NCI-H128 (cell line): ENCODE data around the gene PXYLP1.

Experiments used
- DNase-seq: peaks from one replicate; lab custom pipeline; 2025; ENCODE audit not compliant: unreplicated experiment; lab: John Stamatoyannopoulos, UW

Gene PXYLP1

DNA sequence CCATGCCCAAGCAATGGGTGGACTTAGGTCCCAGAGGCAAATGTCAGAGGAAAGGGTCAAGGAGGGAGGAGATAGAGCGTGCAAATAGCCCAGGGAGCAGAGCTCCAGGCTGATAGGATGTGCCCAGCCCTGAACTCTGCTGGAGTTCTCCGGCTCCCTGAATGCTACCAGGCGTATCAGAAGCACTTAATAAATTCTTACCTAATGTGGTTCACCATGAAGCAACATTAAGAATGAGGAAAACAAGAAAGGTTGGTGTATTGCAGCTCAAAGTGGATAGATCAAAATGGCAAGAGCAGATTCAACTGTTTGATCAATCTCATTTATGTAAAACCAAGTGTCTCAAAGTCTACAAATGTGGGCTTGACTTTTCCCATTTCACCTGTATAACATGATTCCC is 38.3 kb downstream of the PXYLP1 start:
- no peak for DNase-seq

DNA sequence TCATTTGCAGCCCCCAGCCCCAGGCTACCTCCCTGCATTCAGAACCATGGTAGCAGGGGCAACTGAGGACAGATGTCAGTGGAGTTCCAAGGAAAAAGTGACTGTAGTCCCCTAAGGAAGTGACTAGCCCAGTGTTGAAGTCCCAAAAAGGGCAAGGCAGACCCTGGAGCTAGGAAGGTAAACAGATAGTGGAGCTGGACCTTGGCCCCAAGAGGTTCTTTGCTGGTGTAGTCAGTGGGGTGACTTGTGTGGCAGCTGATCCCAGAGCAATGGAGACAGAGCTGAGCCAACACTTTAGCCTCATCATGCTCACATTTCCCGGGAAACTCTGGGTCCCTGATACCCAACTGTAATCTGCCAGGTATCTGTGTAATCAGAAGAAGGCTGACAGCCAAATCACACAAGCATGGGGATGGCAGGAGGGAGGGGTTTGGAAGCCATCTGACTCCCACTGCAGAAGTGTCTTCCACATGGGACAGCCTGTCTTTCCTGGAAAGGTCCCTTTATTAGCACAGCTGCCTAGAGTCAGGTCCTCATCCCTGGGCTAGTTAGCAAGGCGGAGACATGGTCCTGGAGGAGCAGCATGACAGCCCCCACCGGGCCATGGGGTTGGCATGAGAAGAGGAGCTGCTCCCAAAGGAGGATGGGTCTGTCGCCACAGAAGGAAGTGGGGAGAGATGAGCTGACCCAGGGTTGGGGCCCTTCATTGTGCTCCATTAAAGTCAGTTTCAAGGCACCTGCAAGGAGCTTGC is 39.8 kb downstream of the PXYLP1 start:
- DNase-seq = no peak

DNA sequence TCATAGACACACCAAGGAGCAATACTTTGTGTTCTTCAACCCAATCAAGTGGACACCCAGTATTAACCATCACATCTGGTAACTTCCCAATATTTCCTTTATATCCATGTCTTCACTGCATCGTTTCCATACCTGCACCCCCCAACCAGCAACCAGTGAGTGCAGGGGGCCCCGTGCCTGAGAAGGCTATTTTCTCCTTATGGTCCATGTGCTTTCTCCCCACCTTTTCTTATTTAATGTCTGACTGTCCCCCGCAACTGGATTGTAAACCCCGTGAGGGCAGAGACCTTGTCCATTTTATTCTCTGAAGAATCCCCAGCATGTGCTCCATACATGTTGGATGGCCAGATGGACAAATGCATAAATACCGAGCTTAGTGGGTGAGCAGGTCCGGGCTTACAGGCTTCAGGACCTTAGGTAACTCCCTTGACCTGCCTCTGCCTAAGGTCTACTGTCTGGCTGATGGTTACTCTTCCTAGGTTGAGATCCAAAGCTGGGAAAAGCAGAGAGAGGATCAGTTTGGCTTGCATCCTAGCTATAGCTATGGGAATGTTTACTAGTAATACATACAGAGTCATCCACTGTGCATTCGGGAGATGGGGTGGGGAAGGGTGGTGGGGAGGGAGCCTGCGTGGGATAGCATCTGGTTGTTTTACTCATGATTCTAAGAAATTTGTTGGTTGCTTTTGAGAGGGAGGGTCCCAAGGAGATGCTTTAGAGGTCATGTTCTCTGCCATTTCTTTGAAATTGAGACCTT is 41.5 kb downstream of the PXYLP1 start:
- no peak for DNase-seq

DNA sequence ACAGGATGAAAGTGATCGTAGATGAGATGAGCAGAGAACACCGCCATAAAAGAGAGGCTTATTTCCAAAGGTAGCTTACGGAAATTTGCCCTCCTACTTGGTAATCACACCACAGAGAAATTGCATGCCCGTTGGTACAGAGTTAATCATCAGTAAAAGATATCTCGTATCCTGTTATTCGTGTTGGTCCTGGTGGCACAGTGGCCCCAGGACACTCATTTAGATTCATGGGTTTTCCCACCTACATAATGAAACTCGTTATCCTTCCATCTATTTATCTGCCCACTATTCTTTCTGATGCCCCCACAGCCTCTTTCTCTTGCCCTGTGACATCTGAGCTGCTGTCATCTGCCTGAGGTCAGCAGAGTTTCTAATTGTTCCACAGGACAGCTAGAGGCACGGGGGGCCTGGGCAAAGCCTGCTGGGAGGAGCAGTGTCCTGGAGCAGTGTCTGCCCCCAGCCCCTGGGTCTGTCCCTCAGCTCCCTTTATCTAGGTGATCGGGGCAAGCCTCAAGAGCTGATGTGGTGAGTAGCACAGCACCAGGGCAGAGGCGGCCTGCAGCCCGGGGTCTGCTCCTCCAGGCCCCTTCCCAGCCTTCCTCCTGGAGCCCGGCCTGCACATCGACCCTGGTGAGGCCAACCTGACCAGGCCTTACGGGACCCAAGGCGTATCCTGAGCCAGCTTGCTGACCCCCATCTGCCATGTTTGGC is 42.2 kb downstream of the PXYLP1 start:
- no peak for DNase-seq

DNA sequence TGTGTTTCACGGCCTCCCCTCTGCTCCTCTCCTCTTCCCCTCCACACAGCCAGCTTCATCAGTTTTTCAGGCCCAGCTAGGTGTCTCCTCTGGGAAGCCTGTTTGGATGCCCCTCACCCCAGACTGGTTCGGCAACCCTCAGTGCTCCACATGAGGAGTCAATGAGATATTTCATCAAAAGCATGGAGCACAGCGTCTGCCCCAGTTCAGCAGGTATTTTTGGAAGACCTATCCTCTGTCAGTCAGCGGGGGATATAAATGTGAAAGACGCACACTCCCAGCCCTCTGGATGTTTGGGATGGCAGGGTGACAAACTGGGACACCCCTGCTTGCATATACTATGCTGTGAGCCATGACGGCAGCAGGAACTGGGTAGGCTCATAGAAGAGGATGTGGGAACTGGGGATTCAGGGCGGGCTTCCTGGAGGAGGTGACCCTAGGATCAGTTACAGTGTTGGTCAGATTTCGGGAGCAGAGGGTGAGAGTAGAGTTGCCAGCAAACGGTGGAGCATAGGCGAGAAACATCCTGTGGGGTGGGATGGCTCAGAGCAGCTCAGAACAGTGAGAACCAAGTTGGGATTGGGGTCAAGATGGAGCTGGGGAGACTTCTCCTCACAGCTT is 42.9 kb downstream of the PXYLP1 start:
- no peak for DNase-seq

DNA sequence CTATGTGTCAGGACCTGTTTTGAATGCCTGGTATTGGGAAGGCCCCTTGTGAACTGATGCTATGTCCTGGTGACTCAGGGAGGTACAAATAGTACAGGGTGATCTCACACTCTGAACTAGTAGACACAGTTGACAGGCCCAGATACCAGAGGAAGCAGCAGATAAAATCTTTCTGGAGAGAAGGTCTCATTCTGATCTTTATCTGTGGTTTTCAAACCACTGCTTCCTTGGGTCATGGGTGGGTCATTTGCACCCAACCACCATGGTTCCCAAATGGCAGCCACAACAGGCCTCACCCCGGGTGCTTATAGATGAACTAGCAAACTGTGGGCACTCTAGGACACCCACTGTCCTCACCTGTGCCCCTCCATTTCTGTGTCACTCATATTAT is 43.4 kb downstream of the PXYLP1 start:
- DNase-seq = no peak

DNA sequence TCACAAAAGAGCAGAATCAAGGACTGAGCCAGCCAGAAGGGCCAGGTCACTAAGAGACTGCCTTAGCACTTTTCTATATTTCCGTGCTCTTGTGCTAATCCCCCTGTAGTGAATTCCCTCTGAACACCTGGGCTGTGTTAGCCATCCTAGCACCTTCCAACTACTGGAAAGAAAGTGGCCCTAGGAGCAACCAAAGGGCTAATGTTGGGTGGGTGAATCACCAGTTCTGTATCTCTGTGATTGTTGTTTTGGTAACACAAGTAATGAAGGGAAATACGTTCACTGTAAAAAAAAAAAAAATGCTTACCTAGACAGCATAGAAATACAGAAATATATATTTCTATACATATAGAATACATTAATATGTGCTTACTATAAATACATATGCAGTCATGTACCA is 43.9 kb downstream of the PXYLP1 start:
- DNase-seq = no peak

DNA sequence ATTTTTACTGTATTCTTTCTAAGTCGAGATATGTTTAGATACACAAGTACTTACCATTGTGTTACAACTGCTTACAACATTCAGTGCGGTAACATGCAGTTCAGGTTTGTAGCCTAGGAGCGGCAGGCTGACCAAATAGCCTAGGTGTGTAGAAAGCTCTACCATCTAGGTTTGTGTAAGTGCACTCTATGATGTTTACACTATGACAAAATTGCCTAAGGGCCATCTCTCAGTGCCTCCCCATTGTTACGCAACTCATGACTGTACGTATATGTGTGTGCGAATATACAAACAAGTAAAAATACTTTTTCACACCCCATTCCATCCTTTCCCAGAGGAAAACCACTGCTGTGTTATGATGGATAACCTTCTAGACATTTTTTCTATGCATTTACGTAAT is 44.3 kb downstream of the PXYLP1 start:
- DNase-seq = no peak

DNA sequence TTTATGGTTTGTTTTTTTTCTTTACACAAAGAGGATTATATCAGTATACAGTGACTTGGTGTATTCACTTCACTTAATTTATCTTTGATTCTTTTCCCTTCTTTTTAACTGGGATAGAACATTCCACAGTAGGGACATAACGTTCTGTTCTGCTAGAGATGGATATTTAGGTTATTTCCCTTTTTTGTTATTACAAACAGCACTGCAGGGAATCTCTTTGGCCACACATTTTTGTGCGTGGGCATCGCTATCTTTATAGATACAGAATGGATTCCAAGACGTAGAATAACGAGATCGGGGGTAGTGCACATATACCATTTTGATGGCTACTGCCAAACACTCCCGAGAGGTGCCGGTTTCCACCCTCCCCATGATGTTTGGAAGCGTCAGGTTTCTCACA is 44.8 kb downstream of the PXYLP1 start:
- no peak for DNase-seq

DNA sequence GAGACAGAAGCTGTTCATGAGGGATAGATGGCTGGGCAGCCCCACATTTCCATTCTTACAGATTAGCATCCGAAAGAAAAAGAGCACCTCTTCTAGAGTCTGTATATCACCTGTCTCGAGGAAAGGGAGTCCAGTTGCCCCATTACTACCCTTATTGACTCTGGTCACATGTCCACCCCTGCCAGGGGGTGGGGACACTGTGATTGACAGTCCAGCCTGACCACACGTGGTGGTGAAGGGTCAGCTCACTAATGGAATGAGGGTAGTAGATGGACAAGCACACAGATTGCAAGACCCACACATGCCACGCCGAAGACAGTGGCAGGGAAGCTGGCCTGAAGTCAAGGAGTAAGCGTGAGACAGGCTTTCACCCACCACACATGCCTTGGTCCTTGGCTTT is 45.8 kb downstream of the PXYLP1 start:
- DNase-seq = no peak

DNA sequence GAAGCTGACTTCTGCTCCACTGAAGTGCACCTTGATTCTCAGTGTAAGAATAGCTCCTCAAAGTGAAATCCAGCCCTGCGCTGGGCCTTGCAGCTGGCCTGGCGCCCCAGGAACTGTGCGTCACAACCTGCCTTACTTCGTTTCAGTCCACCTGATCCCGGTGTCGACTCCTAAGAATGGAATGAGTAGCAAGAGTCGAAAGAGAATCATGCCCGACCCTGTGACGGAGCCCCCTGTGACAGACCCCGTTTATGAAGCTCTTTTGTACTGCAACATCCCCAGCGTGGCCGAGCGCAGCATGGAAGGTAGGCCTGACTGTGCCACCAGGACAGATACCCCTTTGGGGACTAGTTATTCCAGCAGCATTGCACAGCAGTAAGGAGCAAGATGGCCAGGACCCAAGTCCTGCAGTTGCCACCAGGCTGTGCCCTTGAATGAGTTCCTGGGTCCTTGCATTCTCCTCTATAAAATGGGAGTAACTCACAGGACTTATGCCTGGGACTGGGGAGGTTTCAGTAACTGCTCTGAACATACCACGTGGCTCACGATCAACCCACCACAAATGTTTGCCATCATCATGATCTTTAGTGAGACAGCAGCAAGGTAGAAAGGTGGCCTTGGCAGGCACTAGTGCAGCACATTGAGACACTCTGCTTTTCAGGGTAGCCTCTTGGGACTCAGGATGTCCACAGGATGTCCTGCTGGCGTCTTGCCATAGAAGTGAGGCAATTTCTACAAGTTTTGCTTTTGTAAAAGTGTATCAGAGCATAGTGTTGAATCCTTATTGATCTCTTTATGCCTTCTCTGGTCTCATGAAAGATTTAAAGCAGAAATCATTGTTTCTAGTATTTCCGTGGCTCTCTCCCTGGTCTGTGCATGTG is 46.8 kb downstream of the PXYLP1 start:
- no peak for DNase-seq

DNA sequence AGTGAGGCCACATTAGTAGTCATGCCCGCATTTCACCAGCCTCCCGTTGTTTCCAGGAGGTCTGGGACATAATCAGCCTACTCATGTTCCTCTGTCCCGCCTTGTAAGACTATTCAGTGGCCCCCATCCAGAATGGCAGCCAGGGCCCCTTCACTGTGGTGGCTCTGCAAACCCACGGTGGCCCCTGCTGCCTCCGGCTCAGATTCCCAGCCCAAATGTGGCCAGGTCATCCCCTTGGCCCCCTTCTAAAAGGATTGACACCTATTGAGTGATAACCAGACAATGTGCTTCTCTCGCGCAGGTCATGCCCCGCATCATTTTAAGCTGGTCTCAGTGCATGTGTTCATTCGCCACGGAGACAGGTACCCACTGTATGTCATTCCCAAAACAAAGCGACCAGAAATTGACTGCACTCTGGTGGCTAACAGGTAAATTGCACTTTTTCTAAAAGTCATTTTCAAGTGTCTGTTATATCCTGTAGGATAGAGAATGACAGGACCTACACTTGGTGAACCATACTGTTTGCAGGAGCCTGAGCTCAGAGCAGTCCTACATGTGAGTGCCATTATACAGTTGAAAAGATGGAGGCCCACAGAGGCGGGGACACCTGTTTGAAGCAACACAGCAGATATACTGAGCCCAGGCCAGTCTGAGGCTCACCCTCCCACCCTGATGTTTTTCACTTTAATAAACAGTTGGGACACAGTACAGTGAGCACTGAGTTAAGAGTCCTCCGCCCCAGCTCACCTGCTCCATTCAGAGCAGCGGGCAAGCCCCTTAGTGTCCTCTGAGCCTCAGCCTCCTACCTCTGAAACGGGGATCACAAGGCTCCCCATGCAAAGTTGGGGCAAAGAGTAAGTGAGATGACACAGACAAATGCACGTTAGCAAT is 47.7 kb downstream of the PXYLP1 start:
- DNase-seq = no peak

DNA sequence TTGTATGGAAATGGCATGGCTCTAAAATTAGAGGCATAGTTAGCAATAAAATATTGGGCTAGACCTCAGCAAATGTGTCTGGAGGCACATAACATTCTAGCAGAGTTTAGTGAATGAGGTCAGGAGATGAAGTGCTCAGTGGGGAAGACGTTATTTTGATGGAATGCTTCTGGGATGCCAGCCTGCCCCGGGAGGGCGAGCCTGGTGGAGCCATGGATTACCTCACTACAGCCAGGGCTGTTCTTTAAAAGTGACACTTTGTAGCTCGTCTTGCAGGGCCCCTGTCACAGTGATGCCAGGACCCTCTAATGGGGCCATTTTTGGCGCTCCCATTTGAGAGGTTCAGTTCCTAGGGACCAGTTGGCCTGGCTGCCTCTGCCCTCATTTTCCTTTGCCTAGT is 48.5 kb downstream of the PXYLP1 start:
- DNase-seq = no peak

DNA sequence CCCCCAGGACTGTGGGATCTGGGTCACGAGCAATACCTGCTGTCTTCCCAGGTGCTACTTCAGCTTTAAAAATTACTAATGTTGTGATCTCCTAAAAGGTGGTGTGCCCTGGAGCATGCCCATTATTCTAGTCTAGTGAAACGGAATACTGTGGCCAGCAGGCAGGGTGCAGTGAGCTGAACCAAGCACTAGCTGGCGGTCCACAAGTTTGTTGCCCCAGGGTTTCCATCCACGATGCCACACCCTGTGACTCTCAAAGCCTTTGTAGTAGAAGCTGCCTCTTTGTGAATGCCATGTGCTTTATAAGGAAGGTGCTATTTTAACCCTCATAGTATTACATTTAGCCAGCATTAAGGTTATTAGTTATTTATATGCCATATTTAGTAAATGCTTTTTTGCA is 49.1 kb downstream of the PXYLP1 start:
- DNase-seq = no peak

DNA sequence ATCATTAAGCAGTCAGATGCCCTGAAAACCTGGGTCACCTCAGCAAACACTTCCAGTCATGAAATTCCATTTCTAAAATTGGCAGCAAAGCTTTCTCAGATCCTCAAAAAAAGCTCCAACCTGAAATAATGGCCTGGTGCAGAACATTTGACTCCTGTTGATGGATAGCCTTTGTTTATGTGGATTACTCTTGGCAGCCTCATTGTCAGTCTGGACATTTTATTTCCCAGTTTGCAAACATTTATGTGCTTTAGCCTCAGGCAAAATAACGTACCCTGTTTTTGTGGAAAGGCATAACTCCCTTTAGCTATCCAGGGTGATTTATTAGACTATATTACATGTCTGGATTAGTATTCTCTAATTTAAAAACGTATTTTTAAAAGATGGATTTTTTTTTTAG is 53.9 kb downstream of the PXYLP1 start:
- DNase-seq = no peak

DNA sequence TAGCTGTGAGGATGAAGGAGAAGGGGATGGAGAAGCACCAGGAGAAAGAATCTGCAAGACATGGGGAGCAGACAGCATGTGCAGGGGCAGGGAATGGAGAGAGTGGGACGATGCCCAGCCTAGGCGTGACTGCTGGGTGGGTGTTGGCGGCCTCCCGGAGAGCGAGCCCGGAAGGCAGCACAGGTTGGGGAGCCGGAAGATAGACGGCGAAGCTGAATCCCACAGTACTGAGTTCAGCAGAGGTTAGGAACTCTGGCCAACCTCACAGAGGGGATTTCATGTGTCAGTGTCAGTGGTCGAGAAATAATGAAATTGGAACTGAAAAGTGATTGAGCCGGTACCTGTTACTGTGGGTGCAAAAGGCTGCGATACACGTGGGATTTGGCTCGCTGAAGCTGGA is 55.2 kb downstream of the PXYLP1 start:
- no peak for DNase-seq

DNA sequence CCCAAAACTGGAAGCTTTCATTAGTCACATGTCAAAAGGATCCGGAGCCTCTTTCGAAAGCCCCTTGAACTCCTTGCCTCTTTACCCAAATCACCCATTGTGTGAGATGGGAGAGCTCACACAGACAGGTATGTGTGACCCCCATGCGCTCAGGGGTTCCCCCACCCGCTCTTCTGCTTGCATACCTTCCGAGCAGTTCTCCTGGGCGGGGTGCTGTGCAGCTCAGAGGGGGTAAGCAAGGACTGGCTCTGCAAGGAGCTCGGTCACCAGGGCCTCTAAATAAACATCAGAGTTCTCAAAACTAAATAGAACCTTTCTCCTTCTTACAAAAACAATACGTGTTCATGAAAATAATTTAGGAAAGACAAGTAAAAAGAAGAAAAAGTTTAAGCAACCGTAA is 55.7 kb downstream of the PXYLP1 start:
- DNase-seq = no peak

DNA sequence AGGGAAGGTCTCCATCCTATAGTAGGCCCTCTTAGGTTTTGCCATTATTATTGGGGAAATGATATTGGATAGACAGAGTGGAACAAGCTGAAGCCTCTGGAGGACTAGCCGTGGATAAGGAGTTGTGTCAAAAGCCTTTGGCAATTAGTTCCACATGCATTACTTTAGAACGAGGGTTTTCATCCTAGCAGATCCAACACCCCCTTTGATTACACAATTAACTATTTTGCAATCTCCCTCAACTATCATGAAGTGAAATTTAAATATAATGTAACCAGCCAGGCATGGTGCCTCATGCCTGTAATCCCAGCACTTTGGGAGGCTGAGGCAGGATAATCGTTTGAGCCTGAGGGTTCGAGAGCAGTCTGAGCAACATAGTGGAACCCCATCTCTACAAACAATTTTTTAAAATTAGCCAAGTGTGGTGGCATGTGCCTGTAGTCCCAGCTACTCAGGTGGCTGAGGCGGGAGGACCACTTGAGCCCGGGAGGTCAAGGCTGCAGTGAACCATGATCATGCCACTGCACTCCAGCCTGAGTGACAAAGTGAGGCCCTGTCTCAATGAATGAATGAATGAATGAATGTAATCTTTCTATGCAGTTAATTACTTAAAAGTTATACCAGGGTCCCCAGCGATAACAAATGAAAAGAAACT is 56.8 kb downstream of the PXYLP1 start:
- DNase-seq = no peak

DNA sequence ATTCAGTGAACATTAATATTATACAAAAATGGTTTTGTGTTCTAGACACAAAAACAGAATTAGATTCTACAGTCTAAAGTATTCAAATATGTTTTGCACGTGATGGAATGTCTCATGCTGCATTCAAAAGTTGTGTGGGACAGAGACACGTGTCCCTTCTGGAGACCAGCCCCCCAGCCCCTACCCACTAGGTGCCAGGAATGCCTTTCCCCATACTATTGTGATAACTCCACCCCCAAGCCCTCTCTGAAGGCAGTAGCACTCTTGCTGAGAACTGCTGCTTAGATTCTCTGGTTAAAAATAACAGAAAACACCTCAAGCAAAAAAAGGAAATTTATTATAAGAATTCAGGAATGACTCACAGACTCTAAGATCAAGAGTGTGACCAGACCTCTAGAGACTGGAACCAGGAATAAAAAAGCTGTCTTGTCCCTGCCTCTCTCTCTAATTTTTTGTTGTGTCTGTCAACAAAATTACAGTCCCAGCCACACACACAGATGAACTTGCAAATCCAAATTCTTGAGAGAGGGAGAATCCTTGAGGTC is 57.7 kb downstream of the PXYLP1 start:
- DNase-seq = no peak
